Measurements from ENCODE around the gene RHOBTB1.

DNA sequence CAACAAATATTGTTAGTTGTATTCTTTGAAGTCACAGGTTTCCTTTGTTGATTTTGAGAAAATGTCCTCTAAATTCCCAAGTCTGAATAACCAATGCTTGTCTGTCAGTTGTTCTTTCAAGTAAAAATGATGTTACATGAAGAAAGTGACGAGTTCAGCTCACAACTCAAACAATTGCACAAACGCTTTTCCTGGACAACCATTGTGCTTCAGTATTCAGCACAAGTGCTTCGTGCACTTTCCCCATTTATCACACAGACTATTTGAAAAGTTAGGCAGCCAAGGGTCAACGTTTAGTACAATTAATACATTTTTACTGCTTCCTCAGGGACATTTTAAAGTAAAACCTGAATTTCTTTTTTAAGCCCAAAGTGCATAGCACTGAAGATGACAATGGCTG, 121.2 kb downstream of the RHOBTB1 start:
- no peak for TF ChIP-seq YY1 (IDR thresholded peaks at IDR 0.05; ENCODE audit: low read depth)
- TF ChIP-seq, protein P1, sequence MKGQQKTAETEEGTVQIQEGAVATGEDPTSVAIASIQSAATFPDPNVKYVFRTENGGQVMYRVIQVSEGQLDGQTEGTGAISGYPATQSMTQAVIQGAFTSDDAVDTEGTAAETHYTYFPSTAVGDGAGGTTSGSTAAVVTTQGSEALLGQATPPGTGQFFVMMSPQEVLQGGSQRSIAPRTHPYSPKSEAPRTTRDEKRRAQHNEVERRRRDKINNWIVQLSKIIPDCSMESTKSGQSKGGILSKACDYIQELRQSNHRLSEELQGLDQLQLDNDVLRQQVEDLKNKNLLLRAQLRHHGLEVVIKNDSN (IDR thresholded peaks at IDR 0.05) = no peak
- no peak for TF ChIP-seq RAD21 (IDR thresholded peaks at IDR 0.05; ENCODE audit: low read depth)
- no peak for TF ChIP-seq FOXM1 (IDR thresholded peaks at IDR 0.05; ENCODE audit: borderline replicate concordance, low read depth)
- TF ChIP-seq, protein P2, sequence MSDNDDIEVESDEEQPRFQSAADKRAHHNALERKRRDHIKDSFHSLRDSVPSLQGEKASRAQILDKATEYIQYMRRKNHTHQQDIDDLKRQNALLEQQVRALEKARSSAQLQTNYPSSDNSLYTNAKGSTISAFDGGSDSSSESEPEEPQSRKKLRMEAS (IDR thresholded peaks at IDR 0.05) = no peak
- TF ChIP-seq ZBTB7A (IDR thresholded peaks at IDR 0.05; ENCODE audit: low read depth) = no peak
- no peak for TF ChIP-seq TAF1 (IDR thresholded peaks at IDR 0.05; ENCODE audit: low read depth)
- TF ChIP-seq NFIC (IDR thresholded peaks at IDR 0.05) = no peak
- TF ChIP-seq EP300 (IDR thresholded peaks at IDR 0.05; ENCODE audit: borderline replicate concordance) = no peak

Data from Ishikawa (cell line).